ENCODE measurements around the gene BRIX1.

Gene BRIX1

GRCh38 chr5:34886392-34887119 is 29.0 kb upstream of the BRIX1 start:
- TF ChIP-seq EZH2phosphoT487 (IDR thresholded peaks at IDR 0.05; ENCODE audit: low read depth), result no peak
- TF ChIP-seq CTCF (IDR thresholded peaks at IDR 0.05; ENCODE audit: low read depth, low read length), result no peak
- Histone ChIP-seq H3K4me3 (ENCODE audit: low read length) (no peak overlapping the region), H3K27ac (ENCODE audit: low read length) (no peak overlapping the region), H3K4me2 (ENCODE audit: low read length) (no peak overlapping the region), H3K9ac (ENCODE audit: low read length) (no peak overlapping the region), H3K27me3 (ENCODE audit: low read depth, low read length) (no peaks in the 10 kb centered on the region), H3K4me1 (ENCODE audit: low read length) (peaks cover 8% of the 10 kb centered on the region), H3K36me3 (replicated peaks; ENCODE audit: low read depth, low read length) (no peaks in the 10 kb centered on the region), H3K9me3 (ENCODE audit: insufficient read depth, low read length) (no peaks in the 10 kb centered on the region), H4K20me1 (ENCODE audit: insufficient read depth, low read length) (no peaks in the 10 kb centered on the region), H3K79me2 (ENCODE audit: low read length) (no peaks in the 10 kb centered on the region), H2AFZ (ENCODE audit: low read depth, low read length) (no peak overlapping the region)

- Histone ChIP-seq H3K36me3 (replicated peaks; ENCODE audit: low read depth, low read length) (no peaks in the 10 kb centered on the region), H3K9me3 (ENCODE audit: insufficient read depth, low read length) (no peaks in the 10 kb centered on the region), H3K27me3 (ENCODE audit: low read depth, low read length) (no peaks in the 10 kb centered on the region), H4K20me1 (ENCODE audit: insufficient read depth, low read length) (no peaks in the 10 kb centered on the region), H3K4me1 (ENCODE audit: low read length) (peaks cover 13% of the 10 kb centered on the region), H2AFZ (ENCODE audit: low read depth, low read length) (no peak overlapping the region), H3K27ac (ENCODE audit: low read length) (no peak overlapping the region), H3K4me2 (ENCODE audit: low read length) (no peak overlapping the region), H3K9ac (ENCODE audit: low read length) (no peak overlapping the region), H3K4me3 (ENCODE audit: low read length) (no peak overlapping the region), H3K79me2 (ENCODE audit: low read length) (no peaks in the 10 kb centered on the region)
- TF ChIP-seq EZH2phosphoT487 (IDR thresholded peaks at IDR 0.05; ENCODE audit: low read depth) (no peak), CTCF (IDR thresholded peaks at IDR 0.05; ENCODE audit: low read depth, low read length) (no peak)
These were observed 26.1 kb upstream of the BRIX1 start for GRCh38 chr5:34889394-34889793.

GRCh38 chr5:34891981-34892380 is 23.5 kb upstream of the BRIX1 start:
- H4K20me1 ChIP-seq (ENCODE audit: insufficient read depth, low read length), result no peaks in the 10 kb centered on the region
- no peak overlapping the region for H3K9ac ChIP-seq (ENCODE audit: low read length)
- H3K79me2 ChIP-seq (ENCODE audit: low read length), result no peaks in the 10 kb centered on the region
- no peak overlapping the region for H3K27ac ChIP-seq (ENCODE audit: low read length)
- no peak for TF ChIP-seq CTCF (IDR thresholded peaks at IDR 0.05; ENCODE audit: low read depth, low read length)
- no peak for TF ChIP-seq EZH2phosphoT487 (IDR thresholded peaks at IDR 0.05; ENCODE audit: low read depth)
- peaks cover 13% of the 10 kb centered on the region for H3K4me1 ChIP-seq (ENCODE audit: low read length)
- H3K9me3 ChIP-seq (ENCODE audit: insufficient read depth, low read length), result no peaks in the 10 kb centered on the region
- H3K4me2 ChIP-seq (ENCODE audit: low read length), result no peak overlapping the region
- no peak overlapping the region for H2AFZ ChIP-seq (ENCODE audit: low read depth, low read length)
- H3K27me3 ChIP-seq (ENCODE audit: low read depth, low read length), result no peaks in the 10 kb centered on the region
- no peak overlapping the region for H3K4me3 ChIP-seq (ENCODE audit: low read length)
- no peaks in the 10 kb centered on the region for H3K36me3 ChIP-seq (replicated peaks; ENCODE audit: low read depth, low read length)

GRCh38 chr5:34892414-34892813 is 23.1 kb upstream of the BRIX1 start:
- Histone ChIP-seq H3K4me1 (ENCODE audit: low read length) (peaks cover 13% of the 10 kb centered on the region), H3K36me3 (replicated peaks; ENCODE audit: low read depth, low read length) (no peaks in the 10 kb centered on the region), H3K4me2 (ENCODE audit: low read length) (no peak overlapping the region), H3K27ac (ENCODE audit: low read length) (no peak overlapping the region), H2AFZ (ENCODE audit: low read depth, low read length) (no peak overlapping the region), H3K79me2 (ENCODE audit: low read length) (no peaks in the 10 kb centered on the region), H3K4me3 (ENCODE audit: low read length) (no peak overlapping the region), H3K9ac (ENCODE audit: low read length) (no peak overlapping the region), H3K9me3 (ENCODE audit: insufficient read depth, low read length) (no peaks in the 10 kb centered on the region), H4K20me1 (ENCODE audit: insufficient read depth, low read length) (no peaks in the 10 kb centered on the region), H3K27me3 (ENCODE audit: low read depth, low read length) (no peaks in the 10 kb centered on the region)
- TF ChIP-seq EZH2phosphoT487 (IDR thresholded peaks at IDR 0.05; ENCODE audit: low read depth) (no peak), CTCF (IDR thresholded peaks at IDR 0.05; ENCODE audit: low read depth, low read length) (no peak)
